GM18526 (cell line): Measurements from ENCODE around the gene PSPH.

ENCODE experiments used
- POLR2A ChIP-seq: IDR thresholded peaks from 3 replicates; pipeline ENCODE4 v1.6.1; 2011; ENCODE audit not compliant: insufficient read length; ENCODE audit errors: extremely low read depth

Gene PSPH

DNA sequence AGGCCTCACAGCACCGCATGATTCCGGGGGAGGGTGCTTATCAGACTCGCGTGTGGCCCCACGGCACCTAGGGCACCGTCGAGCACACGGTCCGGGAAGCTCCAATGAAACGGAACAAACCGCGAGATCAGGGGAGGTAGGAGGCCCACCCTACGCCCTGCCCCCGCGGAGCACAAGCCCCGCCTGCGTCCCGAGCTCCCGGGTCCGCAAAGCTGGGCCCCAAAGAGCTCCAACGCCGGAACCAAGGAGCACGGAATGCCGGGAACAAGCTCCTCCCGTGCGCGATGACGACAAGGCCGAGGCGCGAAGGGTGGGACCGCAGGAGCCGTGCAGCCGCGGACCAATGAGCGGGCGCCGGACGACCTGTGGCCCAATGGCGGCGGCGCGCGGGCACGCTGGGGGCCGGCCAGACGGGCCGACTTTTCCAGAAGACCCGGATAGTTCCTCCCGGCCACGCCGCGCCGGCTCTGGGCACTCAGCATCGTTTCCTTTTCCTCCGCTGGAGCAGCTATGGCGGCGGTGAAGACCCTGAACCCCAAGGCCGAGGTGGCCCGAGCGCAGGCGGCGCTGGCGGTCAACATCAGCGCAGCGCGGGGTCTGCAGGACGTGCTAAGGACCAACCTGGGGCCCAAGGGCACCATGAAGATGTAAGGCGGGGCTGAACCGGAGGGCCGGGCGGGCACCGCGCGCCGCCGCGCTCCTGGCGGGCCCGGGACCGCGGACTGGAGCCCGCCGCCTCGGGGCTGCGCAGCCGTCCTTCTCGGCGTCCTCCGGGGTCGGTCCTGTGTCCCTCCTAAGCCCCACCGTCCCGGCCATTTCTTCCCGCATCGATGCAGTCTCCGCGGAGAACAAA lies at the start of gene PSPH, which contains the start of gene CCT6A:
Gene PSPH, minus strand, starts transcription at position 106 of the 853 bp plus-strand sequence. CDS start 30,232 bp downstream, outside the sequence.
Gene CCT6A, plus strand, starts transcription at position 427 of the 853 bp plus-strand sequence. Its CDS starts 84 bp downstream, at position 511.
- peak; percentile 80 for TF ChIP-seq POLR2A

GRCh38 chr7:56099653-56100052 lies 48.4 kb upstream of the PSPH start:
- TF ChIP-seq POLR2A = no peak

GRCh38 chr7:56097700-56098099 lies 46.5 kb upstream of the PSPH start:
- TF ChIP-seq POLR2A = no peak

DNA sequence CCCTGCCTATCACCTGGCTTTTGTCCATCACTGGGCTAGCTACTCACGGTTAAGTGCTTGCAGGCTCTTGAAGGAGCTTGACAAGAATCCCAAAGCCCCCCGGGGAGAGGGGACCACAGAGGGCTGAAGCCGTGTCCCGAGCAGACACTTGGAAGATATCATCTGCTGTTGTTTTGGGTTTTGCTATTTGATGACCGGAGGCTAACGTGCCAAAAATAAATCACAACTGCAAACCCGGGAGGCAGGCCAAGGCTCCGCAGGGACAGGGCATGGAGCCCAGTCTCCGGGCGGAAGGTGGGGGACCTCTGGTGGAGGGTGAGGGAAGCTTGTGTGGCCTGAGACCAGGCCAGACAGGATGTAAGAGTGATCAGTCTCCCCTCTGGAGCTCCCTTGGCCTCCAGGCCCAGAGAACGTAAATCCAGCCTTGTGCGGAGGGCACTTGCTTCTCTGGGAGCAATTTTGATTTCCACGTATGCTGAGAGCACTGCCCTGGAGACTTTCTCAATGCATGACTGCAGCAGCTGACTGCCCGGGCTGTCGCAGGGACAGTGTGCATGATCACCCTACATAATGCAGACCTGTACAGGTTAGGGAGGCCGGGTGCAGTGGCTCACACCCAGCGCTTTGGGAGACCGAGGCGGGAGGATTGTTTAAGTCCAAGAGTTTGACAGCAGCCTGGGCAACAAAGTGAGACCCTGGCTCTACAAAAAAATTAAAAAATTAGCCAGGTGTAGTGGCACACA lies 41.7 kb upstream of the PSPH start, which contains the start of gene PHKG1:
Gene PHKG1, minus strand, starts transcription at position 164 of the 743 bp plus-strand sequence. CDS start 4,011 bp downstream, outside the sequence.
- no peak for TF ChIP-seq POLR2A

GRCh38 chr7:56091591-56091990 lies 40.3 kb upstream of the PSPH start:
- no peak for TF ChIP-seq POLR2A

DNA sequence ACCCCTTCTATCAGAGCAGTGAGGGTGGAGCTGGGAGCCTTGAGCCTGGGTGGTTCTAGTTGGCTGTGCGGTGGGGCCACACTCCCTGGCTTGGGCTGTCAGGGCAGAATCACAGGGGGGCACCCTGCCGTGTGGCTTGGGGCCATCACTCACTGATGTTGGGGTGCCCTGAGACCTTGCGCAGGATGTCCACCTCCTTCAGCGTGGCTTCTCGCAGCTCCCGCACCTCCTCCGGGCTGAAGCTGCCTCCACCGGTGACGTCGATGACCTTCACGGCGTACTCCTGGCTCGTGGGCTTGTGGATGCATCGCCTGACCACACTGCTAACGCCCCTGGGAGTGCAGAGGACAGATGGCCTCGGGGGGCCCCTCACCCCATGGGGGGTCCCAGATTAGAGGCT lies 36.2 kb upstream of the PSPH start:
- no peak for TF ChIP-seq POLR2A

GRCh38 chr7:56086761-56087160 lies 35.5 kb upstream of the PSPH start:
- no peak for TF ChIP-seq POLR2A

GRCh38 chr7:56083150-56083785 lies 32.0 kb upstream of the PSPH start:
- no peak for TF ChIP-seq POLR2A

- no peak for TF ChIP-seq POLR2A
Measured at GRCh38 chr7:56081626-56082340, 30.5 kb upstream of the PSPH start.

- TF ChIP-seq POLR2A = no peak
Measured at GRCh38 chr7:56079450-56080185, 28.4 kb upstream of the PSPH start.

- TF ChIP-seq POLR2A = no peak
Measured at GRCh38 chr7:56078196-56078595, 27.0 kb upstream of the PSPH start.

GRCh38 chr7:56077681-56078080 lies 26.4 kb upstream of the PSPH start:
- TF ChIP-seq POLR2A = no peak

DNA sequence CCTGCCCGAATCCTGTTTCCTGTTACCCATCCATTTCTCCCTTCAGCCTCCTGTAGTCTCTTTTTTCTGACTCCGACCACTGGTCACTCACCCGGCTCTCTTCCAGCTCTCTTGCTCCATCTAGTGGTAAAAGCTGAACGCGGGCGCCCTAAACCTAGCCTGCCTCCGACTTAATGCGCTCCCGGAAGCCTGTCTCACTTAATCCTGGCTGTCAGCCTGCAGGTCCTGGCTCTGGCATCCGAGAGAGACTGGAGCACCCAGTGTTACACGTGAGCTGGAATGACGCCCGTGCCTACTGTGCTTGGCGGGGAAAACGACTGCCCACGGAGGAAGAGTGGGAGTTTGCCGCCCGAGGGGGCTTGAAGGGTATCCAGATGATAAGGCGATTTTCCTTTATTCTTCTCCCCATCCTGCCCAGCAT lies 23.1 kb upstream of the PSPH start:
- no peak for TF ChIP-seq POLR2A
